GM18951 (cell line): ENCODE measurements around the gene PRMT9.

Experiments used
- POLR2A ChIP-seq: IDR thresholded peaks from 4 replicates; pipeline ENCODE4 v1.6.1; 2011; ENCODE audit warnings: mild to moderate bottlenecking; ENCODE audit not compliant: insufficient read length, insufficient read depth; ENCODE audit errors: extremely low read depth
- in situ Hi-C: fragments of 300-500 bp; cut with MboI; formaldehyde crosslinking; loops from one replicate; pipeline ENCODE4 v1.12.0; 2022; ENCODE audit warnings: low sequenced_read_pairs, mixed read lengths, inconsistent platforms; ENCODE audit not compliant: unreplicated experiment

PRMT9 gene

DNA sequence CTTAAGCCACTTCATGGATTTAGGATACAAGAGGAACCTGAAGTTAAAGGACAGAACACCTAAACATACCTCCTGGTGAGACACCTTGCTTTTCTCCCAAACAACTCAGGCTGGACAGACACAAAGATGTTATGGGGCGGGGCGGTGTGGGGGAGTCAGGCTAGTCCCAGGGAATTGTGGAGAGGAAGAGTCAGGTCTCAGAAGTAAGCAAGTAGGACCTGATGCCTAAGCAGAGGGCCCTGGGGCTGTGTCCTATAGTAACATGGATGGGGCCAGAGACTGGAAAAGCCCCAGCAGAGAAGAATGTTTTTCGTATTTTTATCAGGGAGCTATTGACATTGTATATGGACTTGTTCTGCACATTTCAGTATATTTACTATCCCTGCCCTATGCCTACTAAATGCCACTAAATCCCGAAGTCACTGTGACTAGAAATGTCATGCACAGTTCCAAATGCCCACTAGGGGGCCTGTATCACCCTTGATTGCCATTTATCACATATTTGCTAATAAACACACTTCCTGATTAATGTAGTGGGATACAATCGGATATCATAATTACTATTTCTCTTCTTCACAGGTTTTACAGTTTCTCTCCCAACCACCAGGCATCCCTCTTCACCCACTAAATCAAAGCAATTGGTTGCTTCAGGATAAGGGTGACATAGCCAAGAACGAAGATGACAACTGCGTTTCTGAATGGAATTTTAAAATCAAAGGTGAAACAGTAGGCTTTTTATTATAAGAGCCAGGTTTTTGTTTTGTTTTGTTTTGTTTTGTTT lies 24.1 kb upstream of the PRMT9 start:
- TF ChIP-seq POLR2A, result no peak
- in situ Hi-C loops, result no loop called here

DNA sequence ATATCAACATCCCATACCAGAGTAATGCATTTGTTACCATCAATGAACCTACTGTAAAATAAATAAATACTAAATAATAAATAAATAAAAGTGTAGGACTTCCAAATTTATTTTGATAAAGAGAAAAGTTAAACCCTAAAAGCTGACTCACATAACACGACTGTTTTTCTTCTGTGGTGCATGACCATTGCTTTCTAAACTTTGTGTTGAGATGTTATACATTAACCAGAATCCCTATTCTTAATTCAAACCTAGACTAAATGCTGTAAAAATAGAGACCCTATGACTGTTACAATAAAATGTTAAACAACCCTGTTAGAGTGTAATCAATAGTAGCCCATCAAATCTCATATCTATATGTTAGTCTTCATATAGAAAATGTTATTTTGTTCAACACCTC lies 20.9 kb upstream of the PRMT9 start:
- in situ Hi-C loops, result no loop called here
- no peak for TF ChIP-seq POLR2A

DNA sequence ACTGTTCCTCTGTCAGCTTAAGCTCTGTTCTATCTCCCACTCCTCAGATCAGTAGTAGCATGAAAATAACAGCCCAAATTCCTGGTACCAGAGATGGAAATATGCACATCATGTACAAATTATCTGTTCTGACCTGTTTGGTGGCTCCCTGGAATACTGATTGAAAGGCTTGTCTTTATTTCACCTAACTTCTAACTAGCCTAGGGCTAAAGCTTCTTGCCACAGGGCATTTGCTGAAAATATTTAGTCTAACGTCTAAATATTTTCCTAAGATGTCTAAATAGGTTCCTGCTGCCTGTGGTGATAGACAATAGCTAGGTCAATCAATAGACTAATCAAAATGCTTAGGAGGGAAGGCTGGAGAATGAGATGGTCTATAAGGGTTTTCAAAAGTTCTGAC lies 12.9 kb upstream of the PRMT9 start:
- TF ChIP-seq POLR2A, result no peak
- in situ Hi-C loops, result loop anchor here (10.0 kb wide), 1 partner anchor 168 kb away; no protein-coding TSS in a partner anchor

DNA sequence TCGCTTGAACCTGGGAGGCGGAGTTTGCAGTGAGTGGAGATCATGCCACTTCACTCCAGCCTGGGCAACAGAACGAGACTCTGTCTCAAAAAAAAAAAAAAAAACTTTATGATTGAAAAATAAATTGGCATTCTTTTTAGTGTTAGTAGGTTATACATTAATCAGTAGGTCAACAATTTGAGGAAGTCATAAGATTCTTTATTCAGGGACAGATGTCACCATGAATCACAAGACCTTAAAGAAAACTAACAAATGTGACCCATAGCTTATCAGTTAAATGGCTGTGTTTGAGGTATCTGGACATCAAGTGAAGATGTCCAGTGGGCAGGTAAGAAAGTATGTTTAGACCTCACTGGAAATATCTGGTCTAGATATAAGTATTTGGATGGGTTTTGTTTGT lies 9.3 kb upstream of the PRMT9 start:
- TF ChIP-seq POLR2A, result no peak
- in situ Hi-C loops, result loop anchor here (10.0 kb wide), 1 partner anchor 172 kb away; no protein-coding TSS in a partner anchor

DNA sequence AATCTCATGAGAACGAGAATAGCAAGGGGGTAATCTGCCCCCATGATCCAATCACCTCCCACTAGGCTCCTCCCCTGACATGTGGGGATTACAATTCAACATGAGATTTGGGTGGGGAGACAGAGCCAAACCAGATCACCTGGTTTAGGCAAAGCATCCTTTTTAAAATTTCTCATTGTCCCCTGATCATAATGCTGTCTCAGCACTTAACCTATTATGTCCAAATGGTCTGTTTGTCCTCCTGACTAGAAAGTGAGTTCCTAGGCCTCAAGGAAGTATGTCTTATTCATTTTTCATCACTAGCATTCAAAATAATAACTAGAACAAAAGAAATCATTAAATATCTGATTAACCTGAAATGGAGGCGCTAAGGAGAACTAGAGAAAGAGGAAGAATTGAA lies 7.9 kb upstream of the PRMT9 start:
- in situ Hi-C loops, result loop anchor here (10.0 kb wide), 1 partner anchor 173 kb away; no protein-coding TSS in a partner anchor
- TF ChIP-seq POLR2A, result no peak

DNA sequence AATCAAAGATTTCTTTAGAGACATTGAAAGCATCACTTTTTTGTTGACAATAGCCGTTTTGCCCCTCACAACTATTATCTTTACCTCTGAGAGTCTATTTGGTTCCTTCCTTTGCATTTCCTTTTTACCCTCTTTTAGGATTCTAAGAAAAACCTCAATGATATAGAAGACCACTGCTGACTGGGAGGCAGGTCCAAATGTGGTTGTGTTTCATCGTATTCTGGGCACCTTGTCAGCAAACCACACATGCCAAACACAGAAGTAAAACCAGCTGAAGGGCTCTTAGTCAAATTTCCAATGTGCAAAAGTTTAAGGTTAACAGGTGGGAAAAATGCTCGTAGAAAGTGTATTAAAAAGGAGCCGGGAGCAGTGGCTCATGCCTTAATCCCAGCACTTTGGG lies 5.1 kb upstream of the PRMT9 start:
- TF ChIP-seq POLR2A, result no peak
- in situ Hi-C loops, result no loop called here

DNA sequence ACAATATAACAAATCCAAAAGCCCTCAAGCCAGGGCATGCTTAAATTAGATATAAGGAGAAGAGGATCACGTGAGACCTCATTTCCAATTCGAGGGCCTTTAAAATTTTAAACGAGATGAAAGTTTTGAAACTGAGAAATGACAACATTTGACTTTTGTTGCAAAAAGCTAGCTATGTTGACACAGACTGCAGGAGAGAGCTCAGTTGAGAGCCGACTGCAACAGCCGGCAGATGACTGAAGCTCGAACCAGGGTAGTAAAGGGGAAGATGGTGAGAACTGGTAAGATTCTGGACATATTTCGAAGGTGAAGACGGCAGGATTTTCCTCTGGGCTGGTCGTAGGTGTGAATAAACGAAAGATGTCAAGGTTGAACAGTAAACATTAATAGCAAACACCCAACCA lies 773 bp downstream of the PRMT9 start:
- TF ChIP-seq POLR2A, result no peak
- in situ Hi-C loops, result no loop called here

DNA sequence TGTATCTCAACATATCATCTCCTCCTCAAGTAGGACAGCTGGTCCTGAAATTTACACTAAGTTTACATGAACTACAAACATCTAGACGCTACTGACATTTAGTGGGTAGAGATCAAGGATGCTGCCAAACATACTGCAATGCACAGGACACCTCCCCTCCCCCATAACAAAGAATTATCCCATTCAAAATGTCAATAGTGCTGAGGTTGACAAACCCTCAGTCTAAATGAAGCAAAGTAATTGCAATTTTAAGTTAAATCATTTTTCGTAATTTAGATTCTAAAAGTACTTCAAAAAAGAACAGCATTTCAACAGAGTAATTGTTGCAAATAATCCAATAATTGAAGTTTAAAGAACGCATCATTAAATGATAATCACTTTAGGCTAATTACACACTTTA lies 1.2 kb downstream of the PRMT9 start:
- in situ Hi-C loops, result no loop called here

DNA sequence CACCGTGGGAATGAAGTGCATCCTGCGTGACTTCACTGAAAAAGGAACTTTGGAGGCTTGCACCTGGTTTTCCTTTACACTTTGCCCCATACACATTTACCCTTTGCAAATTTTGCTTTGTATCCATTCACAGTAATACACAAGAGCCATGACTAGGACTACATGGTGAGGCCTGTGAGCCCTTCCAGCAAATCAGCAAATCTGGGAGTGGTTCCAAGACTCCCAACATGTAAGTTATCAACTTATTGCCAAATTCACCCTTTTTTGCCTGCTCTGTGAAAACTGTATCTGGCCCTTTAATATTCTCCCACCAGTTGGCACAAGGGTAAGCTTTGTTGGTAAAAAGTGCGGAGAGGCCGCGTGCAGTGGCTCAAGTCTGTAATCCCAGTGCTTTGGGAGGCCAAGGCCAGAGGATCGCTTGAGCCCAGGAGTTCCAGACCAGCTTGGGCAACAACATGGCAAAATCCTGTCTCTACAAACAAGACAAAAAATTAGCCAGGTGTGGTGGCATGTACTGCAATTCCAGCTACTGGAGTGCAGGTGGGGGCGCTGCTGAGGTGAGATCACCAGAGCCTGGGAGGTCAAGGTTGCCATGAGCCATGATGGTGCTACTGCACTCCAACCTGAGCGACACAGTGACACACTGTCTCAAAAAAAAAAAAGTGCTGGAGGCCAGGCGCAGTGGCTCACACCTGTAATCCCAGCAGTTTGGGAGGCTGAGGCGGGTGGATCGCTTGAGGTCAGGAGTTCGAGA lies 5.0 kb downstream of the PRMT9 start:
- in situ Hi-C loops, result no loop called here

More for the DNA sequence above, 1.2 kb downstream of the PRMT9 start:
- TF ChIP-seq POLR2A, result no peak

DNA sequence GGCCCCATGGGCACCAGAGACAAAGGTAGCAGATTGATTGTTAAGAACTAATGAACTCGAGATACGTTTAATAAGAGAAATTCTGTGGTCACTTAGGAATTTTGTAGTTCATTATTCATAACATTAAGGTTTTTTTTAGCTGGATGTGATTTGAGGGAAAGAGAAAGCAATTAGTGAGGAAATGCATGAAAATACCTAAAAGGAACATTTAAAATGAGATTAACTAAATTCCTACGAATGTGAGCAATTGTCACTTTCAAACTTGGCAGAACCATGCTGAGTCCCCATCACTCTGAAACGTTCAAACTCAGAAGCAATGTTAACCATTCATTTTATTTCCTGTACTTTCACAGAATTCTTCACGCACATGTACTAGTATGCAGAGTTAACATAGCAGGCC lies 5.9 kb downstream of the PRMT9 start:
- TF ChIP-seq POLR2A, result no peak
- in situ Hi-C loops, result no loop called here

More for the DNA sequence above, 5.0 kb downstream of the PRMT9 start:
- no peak for TF ChIP-seq POLR2A

DNA sequence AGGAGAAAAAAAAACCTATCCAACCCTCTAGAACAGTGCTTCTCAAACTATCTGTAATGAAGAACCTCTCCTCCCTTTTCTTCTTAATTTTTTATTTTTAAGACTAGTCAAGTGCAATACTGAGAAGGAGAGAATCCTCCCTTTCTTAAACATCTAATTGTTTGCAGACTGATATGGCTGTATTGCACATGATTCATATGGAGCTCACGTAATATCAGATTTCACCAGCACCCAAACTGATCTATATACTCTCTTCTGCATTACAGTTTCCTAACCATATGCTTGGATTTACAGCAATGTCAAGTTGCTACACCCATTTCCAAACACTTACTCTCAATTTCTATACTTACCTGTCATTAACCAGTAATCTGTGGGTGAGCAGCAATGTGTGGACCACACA lies 9.5 kb downstream of the PRMT9 start:
- no peak for TF ChIP-seq POLR2A
- in situ Hi-C loops, result no loop called here

DNA sequence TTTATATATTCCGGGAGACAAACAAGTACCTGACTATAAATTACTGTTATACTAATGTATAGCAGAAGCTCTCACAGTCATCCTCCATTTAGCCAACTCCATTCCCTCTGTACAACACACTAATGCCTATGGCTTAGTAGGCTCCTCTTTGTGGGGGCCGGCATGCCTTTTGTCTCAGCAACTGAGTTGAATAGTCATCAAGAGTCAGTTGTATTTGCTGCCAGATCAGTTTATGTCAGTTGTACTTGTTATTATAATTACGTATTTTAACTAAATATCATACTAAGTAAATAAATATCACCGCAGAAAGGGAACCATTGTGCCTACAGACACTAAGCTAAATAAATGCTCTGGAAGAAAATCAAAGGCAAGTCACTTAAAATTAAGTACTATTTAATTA lies 9.9 kb downstream of the PRMT9 start:
- in situ Hi-C loops, result no loop called here
- no peak for TF ChIP-seq POLR2A

DNA sequence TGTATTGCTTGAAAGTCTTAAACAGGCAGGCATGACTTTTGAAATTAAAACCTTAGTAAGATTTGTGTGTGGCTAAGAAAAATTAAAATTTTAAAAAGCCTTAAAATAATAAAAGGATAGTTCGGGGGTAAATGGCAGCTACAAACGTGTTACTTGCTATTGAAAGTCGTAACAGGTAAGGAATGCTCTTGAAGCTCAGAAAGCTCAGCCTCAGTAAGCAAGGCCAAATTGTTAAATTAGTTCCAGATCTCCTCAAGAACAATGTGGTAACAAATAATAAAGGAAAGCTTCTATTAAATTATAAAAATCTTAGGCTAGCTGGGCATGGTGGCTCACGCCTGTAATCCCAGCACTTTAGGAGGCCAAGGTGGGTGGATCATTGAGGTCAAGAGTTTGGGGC lies 25.5 kb downstream of the PRMT9 start:
- TF ChIP-seq POLR2A, result no peak
- in situ Hi-C loops, result no loop called here

DNA sequence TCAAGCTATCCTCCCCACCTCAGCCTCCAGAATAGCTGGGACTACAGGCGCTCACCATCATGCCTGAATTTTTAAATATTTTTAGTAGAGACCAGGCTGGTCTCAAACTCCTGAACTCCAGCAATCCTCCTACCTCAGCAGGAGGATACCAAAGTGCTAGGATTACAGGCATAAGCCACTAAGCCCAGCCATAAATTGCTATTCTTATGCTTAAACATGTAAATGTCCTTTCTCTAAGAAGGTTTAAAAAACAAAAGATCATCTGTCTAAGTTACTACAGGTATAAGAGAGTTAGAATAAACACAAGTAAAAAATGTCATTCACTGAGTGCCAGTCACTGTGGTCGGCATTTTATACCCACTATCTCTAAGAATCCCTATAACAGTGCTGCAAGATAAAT lies 28.3 kb downstream of the PRMT9 start:
- no peak for TF ChIP-seq POLR2A
- in situ Hi-C loops, result no loop called here
